OCI-LY7 (cell line): ENCODE results near the gene MTHFD2. TPM values are rescaled to one million over a fixed set of nuclear protein-coding genes. Genes with fewer than 3 reads are reported as not detected.

Experiments used
- BruUV-seq: library from RNA; stranded (reverse); fragments of 400-500 nt; replicated peaks from 2 replicates; lab custom pipeline; 2021; lab: Mats Ljungman, UMichigan
- CTCF ChIA-PET: fragments of 300-600 bp; sonication (Branson Sonifier 250); formaldehyde crosslinking; loops from one replicate; lab custom pipeline; 2022; ENCODE audit warnings: antibody characterized with exemption; ENCODE audit not compliant: unreplicated experiment; lab: Charles Lee
- POLR2A ChIA-PET: fragments of 300-600 bp; sonication (Branson Sonifier 250); formaldehyde crosslinking; loops from one replicate; lab custom pipeline; 2022; ENCODE audit warnings: antibody characterized with exemption; lab: Charles Lee
- DNase-seq: peaks from one replicate; pipeline ENCODE4 v3.0.0-alpha.2; 2015; ENCODE audit warnings: low spot score
- H2AFZ ChIP-seq: fragments of 200-600 bp; sonication (generic), shearing (Covaris generic); 2 replicates; pipeline ENCODE4 v1.6.1; 2014; ENCODE audit warnings: mild to moderate bottlenecking, antibody characterized with exemption, low read length, moderate library complexity
- H3K27ac ChIP-seq: fragments of 200-600 bp; sonication (generic); 2 replicates; pipeline ENCODE4 v1.5.1; 2014; ENCODE audit warnings: mixed run types, low read depth, mild to moderate bottlenecking, moderate library complexity, low read length, inconsistent platforms; ENCODE audit not compliant: poor library complexity, severe bottlenecking
- H3K36me3 ChIP-seq: fragments of 200-600 bp; sonication (generic); 2 replicates; pipeline ENCODE4 v1.6.1; 2014; ENCODE audit warnings: mild to moderate bottlenecking, antibody characterized with exemption, low read length, moderate library complexity, mixed read lengths; ENCODE audit not compliant: insufficient read depth
- H3K4me1 ChIP-seq: fragments of 200-600 bp; sonication (generic); 2 replicates; pipeline ENCODE4 v1.5.1; 2014; ENCODE audit warnings: mild to moderate bottlenecking, low read length; ENCODE audit not compliant: insufficient read depth, poor library complexity, severe bottlenecking
- H3K4me2 ChIP-seq: fragments of 200-600 bp; sonication (generic); 2 replicates; pipeline ENCODE4 v1.6.1; 2014; ENCODE audit warnings: mild to moderate bottlenecking, low read length
- H3K4me3 ChIP-seq: fragments of 200-600 bp; sonication (generic); 2 replicates; pipeline ENCODE4 v1.5.1; 2014; ENCODE audit warnings: mild to moderate bottlenecking, low read depth, low read length; ENCODE audit not compliant: poor library complexity, severe bottlenecking
- H3K79me2 ChIP-seq: fragments of 200-600 bp; sonication (generic); 2 replicates; pipeline ENCODE4 v1.6.1; 2016; ENCODE audit warnings: low read depth, mild to moderate bottlenecking, low read length, moderate library complexity, mixed read lengths; ENCODE audit not compliant: insufficient read depth
- H3K9me2 ChIP-seq: fragments of 200-600 bp; sonication (generic); 2 replicates; pipeline ENCODE4 v1.6.1; 2016; ENCODE audit warnings: mild to moderate bottlenecking, low read length, mixed read lengths; ENCODE audit not compliant: insufficient read depth
- H3K9me3 ChIP-seq: fragments of 200-600 bp; sonication (generic); 2 replicates; pipeline ENCODE4 v1.6.1; 2014; ENCODE audit warnings: mild to moderate bottlenecking, mixed run types, low read length, mixed read lengths
- H4K20me1 ChIP-seq: fragments of 200-600 bp; sonication (generic); 2 replicates; pipeline ENCODE4 v1.6.1; 2014; ENCODE audit warnings: mild to moderate bottlenecking, antibody characterized with exemption, low read length, moderate library complexity, mixed read lengths; ENCODE audit not compliant: insufficient read depth
- CTCF ChIP-seq: fragments of 200-600 bp; sonication (generic); conservative IDR thresholded peaks from 2 replicates; pipeline ENCODE4 v1.5.1; 2014; ENCODE audit warnings: mild to moderate bottlenecking, antibody characterized with exemption, low read length, moderate library complexity, mixed read lengths
- EZH2phosphoT487 ChIP-seq: fragments of 200-600 bp; sonication (generic); IDR thresholded peaks from 2 replicates; pipeline ENCODE4 v1.6.1; 2018; ENCODE audit warnings: low read depth, borderline replicate concordance, mild to moderate bottlenecking, mixed run types, antibody characterized with exemption, low read length, moderate library complexity, mixed read lengths
- intact Hi-C: fragments of 100-400 bp; cut with micrococcal nuclease; formaldehyde crosslinking; loops from one replicate; pipeline ENCODE4 v1.10.0; 2022; ENCODE audit not compliant: unreplicated experiment
- total RNA-seq, 2 experiments: library from RNA; depleted of rRNA in 1 of 2; stranded (reverse); fragments of >200 nt in 1 of 2; shearing (Covaris generic) in 1 of 2; gene quantifications; 2 replicates each; pipeline ENCODE4 v1.2.3, GENCODE V29; 2014 to 2022

MTHFD2 gene
- total RNA-seq, 2 experiments from 2014 or later = 220 to 365 TPM

GRCh38 chr2:74219846-74220486 is 21.6 kb downstream of the MTHFD2 start:
- intact Hi-C loops = no loop called here
- no peak for TF ChIP-seq EZH2phosphoT487
- TF ChIP-seq CTCF = no peak
- ChIA-PET CTCF (no interaction called here), POLR2A (interaction anchor here (0.6 kb wide), 1 partner anchor 248 kb away, joined by 4 read pairs; no protein-coding TSS in a partner anchor)
- H4K20me1 ChIP-seq = peaks cover 10% of the 10 kb centered on the region; the same call in 1 of the 2 replicates
- H2AFZ ChIP-seq = no peak overlapping the region
- no TSS peak for BruUV-seq
- H3K79me2 ChIP-seq = no peaks in the 10 kb centered on the region
- no peaks in the 10 kb centered on the region for H3K9me2 ChIP-seq
- H3K4me3 ChIP-seq = no peak overlapping the region
- peaks cover 60% of the 10 kb centered on the region for H3K36me3 ChIP-seq
- no peaks in the 10 kb centered on the region for H3K4me1 ChIP-seq
- H3K27ac ChIP-seq = no peak overlapping the region
- no peak for DNase-seq
- no peak overlapping the region for H3K4me2 ChIP-seq
- H3K9me3 ChIP-seq = no peaks in the 10 kb centered on the region

DNA sequence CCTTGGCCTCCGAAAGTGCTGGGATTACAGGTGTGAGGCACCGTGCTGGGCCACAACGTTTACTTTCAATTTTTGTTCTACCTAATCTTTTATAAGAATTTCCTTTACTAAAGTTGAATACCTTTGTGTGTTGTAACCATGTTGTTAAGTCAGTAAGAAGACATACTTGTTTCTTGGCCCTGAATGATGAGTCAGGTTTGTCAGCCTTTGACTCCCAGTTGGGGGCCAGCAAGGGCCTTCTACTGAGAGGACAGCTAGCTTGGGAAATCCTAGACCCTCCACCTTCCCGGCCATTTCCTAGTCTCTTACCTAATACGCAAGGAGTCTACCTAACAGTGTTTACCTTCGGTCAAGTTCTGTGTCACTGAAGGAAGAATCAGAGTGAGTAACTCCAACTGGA is 22.7 kb downstream of the MTHFD2 start:
- no peaks in the 10 kb centered on the region for H3K9me2 ChIP-seq
- no TSS peak for BruUV-seq
- peaks cover 49% of the 10 kb centered on the region for H3K36me3 ChIP-seq
- no peak overlapping the region for H2AFZ ChIP-seq
- no peaks in the 10 kb centered on the region for H3K4me1 ChIP-seq
- no peaks in the 10 kb centered on the region for H3K79me2 ChIP-seq
- CTCF ChIA-PET = no interaction called here
- H3K4me3 ChIP-seq = no peak overlapping the region
- no peaks in the 10 kb centered on the region for H3K9me3 ChIP-seq
- intact Hi-C loops = no loop called here
- peaks cover 10% of the 10 kb centered on the region; the same call in 1 of the 2 replicates for H4K20me1 ChIP-seq
- no peak for DNase-seq
- POLR2A ChIA-PET = interaction anchor here (0.7 to 1.2 kb wide), 2 partner anchors 11 to 116 kb away, joined by 3 read pairs; no protein-coding TSS in a partner anchor
- TF ChIP-seq EZH2phosphoT487 = no peak
- TF ChIP-seq CTCF = no peak
- no peak overlapping the region for H3K27ac ChIP-seq
- H3K4me2 ChIP-seq = no peak overlapping the region
